Osteoblast (primary cell): Measurements from ENCODE around the gene USP10. TPM values are rescaled to one million over a fixed set of nuclear protein-coding genes. Genes with fewer than 3 reads are reported as not detected.

ENCODE experiments used
- DNase-seq: peaks from one replicate; pipeline ENCODE4 v3.0.0; 2011; ENCODE audit warnings: low spot score, mixed read lengths; ENCODE audit not compliant: insufficient read length; ENCODE audit errors: missing footprints
- H2AFZ ChIP-seq: 2 replicates; pipeline ENCODE4 v1.6.0; 2011; ENCODE audit warnings: mild to moderate bottlenecking, low read length
- H3K27ac ChIP-seq: 2 replicates; pipeline ENCODE4 v1.5.1; 2011; ENCODE audit warnings: mild to moderate bottlenecking, low read depth, low read length, moderate library complexity
- H3K27me3 ChIP-seq: 2 replicates; pipeline ENCODE4 v1.6.0; 2012; ENCODE audit warnings: mild to moderate bottlenecking, control low read depth, inconsistent platforms, low read length, moderate library complexity; ENCODE audit not compliant: insufficient read depth
- H3K36me3 ChIP-seq: 2 replicates; pipeline ENCODE4 v1.5.1; 2011; ENCODE audit warnings: mild to moderate bottlenecking, low read length, control low read depth, moderate library complexity; ENCODE audit not compliant: insufficient read depth
- H3K4me1 ChIP-seq: 2 replicates; pipeline ENCODE4 v1.5.1; 2011; ENCODE audit warnings: mild to moderate bottlenecking, low read length, control low read depth, moderate library complexity; ENCODE audit not compliant: insufficient read depth
- H3K4me2 ChIP-seq: 2 replicates; pipeline ENCODE4 v1.6.0; 2011; ENCODE audit warnings: mild to moderate bottlenecking, low read length; ENCODE audit not compliant: insufficient read depth
- H3K4me3 ChIP-seq: fragments of 200-600 bp; sonication (generic); 3 replicates; pipeline ENCODE4 v1.5.1; 2012; ENCODE audit warnings: mild to moderate bottlenecking, low read length, inconsistent platforms; ENCODE audit not compliant: insufficient read depth
- H3K79me2 ChIP-seq: 2 replicates; pipeline ENCODE4 v1.6.0; 2012; ENCODE audit warnings: mild to moderate bottlenecking, low read length, control low read depth, inconsistent platforms; ENCODE audit not compliant: insufficient read depth
- H3K9me3 ChIP-seq: 2 replicates; pipeline ENCODE4 v1.5.1; 2011; ENCODE audit warnings: low read depth, low read length, control low read depth
- H4K20me1 ChIP-seq: 2 replicates; pipeline ENCODE4 v1.6.0; 2012; ENCODE audit warnings: mild to moderate bottlenecking, low read length, control low read depth; ENCODE audit not compliant: insufficient read depth
- CTCF ChIP-seq: IDR thresholded peaks from 2 replicates; pipeline ENCODE4 v1.5.1; 2011; ENCODE audit warnings: mild to moderate bottlenecking, low read depth, low read length, moderate library complexity; ENCODE audit errors: extremely low read depth
- total RNA-seq: library from RNA; depleted of rRNA; stranded (reverse); fragments of >200 nt; gene quantifications from 2 replicates; pipeline ENCODE4 v1.2.3, GENCODE V29; 2012

The USP10 gene
- total RNA-seq, 1 donor, result 43.1 TPM

GRCh38 chr16:84817613-84818012 is 117.8 kb downstream of the USP10 start:
- peaks cover 20% of the 10 kb centered on the region for H3K4me1 ChIP-seq
- no peak overlapping the region for H3K4me3 ChIP-seq
- no peak for DNase-seq
- no peak overlapping the region for H3K27ac ChIP-seq
- no peak overlapping the region for H2AFZ ChIP-seq
- H3K36me3 ChIP-seq, result no peaks in the 10 kb centered on the region
- no peak for TF ChIP-seq CTCF
- peaks cover 7% of the 10 kb centered on the region for H3K27me3 ChIP-seq
- H3K9me3 ChIP-seq, result no peaks in the 10 kb centered on the region
- no peak overlapping the region for H3K4me2 ChIP-seq
- no peaks in the 10 kb centered on the region for H3K79me2 ChIP-seq
- no peaks in the 10 kb centered on the region for H4K20me1 ChIP-seq

GRCh38 chr16:84818133-84818532 is 118.3 kb downstream of the USP10 start:
- Histone ChIP-seq H3K9me3 (no peaks in the 10 kb centered on the region), H3K27ac (no peak overlapping the region), H3K4me3 (no peak overlapping the region), H3K4me2 (no peak overlapping the region), H3K79me2 (no peaks in the 10 kb centered on the region), H3K4me1 (peaks cover 21% of the 10 kb centered on the region), H2AFZ (no peak overlapping the region), H3K27me3 (peaks cover 4% of the 10 kb centered on the region), H3K36me3 (no peaks in the 10 kb centered on the region), H4K20me1 (no peaks in the 10 kb centered on the region)
- no peak for DNase-seq
- no peak for TF ChIP-seq CTCF

GRCh38 chr16:84818989-84819643 is 119.3 kb downstream of the USP10 start:
- no peak overlapping the region for H2AFZ ChIP-seq

More at GRCh38 chr16:84818989-84819643, 119.3 kb downstream of the USP10 start:
- H3K4me2 ChIP-seq, result peak overlapping the region; percentile 99
- no peak overlapping the region for H3K27ac ChIP-seq
- H3K9me3 ChIP-seq, result no peaks in the 10 kb centered on the region
- DNase-seq, result peak; percentile 50
- H4K20me1 ChIP-seq, result no peaks in the 10 kb centered on the region
- H3K36me3 ChIP-seq, result no peaks in the 10 kb centered on the region
- no peaks in the 10 kb centered on the region for H3K79me2 ChIP-seq
- TF ChIP-seq CTCF, result no peak
- H3K4me3 ChIP-seq, result peak overlapping the region; percentile 77
- H3K27me3 ChIP-seq, result peaks cover 4% of the 10 kb centered on the region
- peaks cover 26% of the 10 kb centered on the region for H3K4me1 ChIP-seq
